ENCODE results near the gene WNT9B. TPM values are rescaled to one million over a fixed set of nuclear protein-coding genes. Genes with fewer than 3 reads are reported as not detected.

Gene WNT9B
- total and polyA plus RNA-seq, 4 donors: 0.08 to 0.14 (median 0.10) TPM; not detected in 1

- 23% methylated on average over 22 of the region's 22 CpGs for WGBS
- no peak overlapping the region for H3K9ac ChIP-seq (ENCODE audit: low read depth in 1 of 2, low read length in 2 of 2)
- H3K27me3 ChIP-seq (ENCODE audit: control insufficient read depth in 4 of 4, insufficient read depth in 4 of 4, low read length in 3 of 4): peaks cover 0 to 14% (median 8%) of the 10 kb centered on the region in 4 donors
- H3K9me3 ChIP-seq (ENCODE audit: control insufficient read depth in 4 of 4, low read length in 3 of 4): no peaks in the 10 kb centered on the region
- DNase-seq (ENCODE audit: low spot score): no peak
- no peaks in the 10 kb centered on the region for H3K36me3 ChIP-seq (ENCODE audit: control insufficient read depth in 4 of 4, insufficient read depth in 3 of 4, low read depth in 1 of 4, low read length in 3 of 4)
- TF ChIP-seq GABPA (IDR thresholded peaks at IDR 0.05 in 1 of 2, conservative IDR thresholded peaks at IDR 0.05 in 1 of 2): no peak
- TF ChIP-seq YY1 (IDR thresholded peaks at IDR 0.05): no peak
- no peak for TF ChIP-seq FOXA2 (IDR thresholded peaks at IDR 0.05)
- no peak for TF ChIP-seq CTCF (IDR thresholded peaks at IDR 0.05; ENCODE audit: low read depth, low read length, missing input control)
- TF ChIP-seq TAF1 (conservative IDR thresholded peaks at IDR 0.05): no peak
- no peak for TF ChIP-seq ATF3 (IDR thresholded peaks at IDR 0.05)
- TF ChIP-seq HNF4A (conservative IDR thresholded peaks at IDR 0.05): no peak
- no peak for TF ChIP-seq REST (IDR thresholded peaks at IDR 0.05)
- no peak for TF ChIP-seq JUND (IDR thresholded peaks at IDR 0.05)
- no peak overlapping the region for H3K27ac ChIP-seq (ENCODE audit: low read depth in 1 of 2, low read length in 2 of 2)
- no peak overlapping the region for H3K4me3 ChIP-seq (ENCODE audit: low read depth in 1 of 3, low read length in 3 of 3)
- H3K4me1 ChIP-seq (ENCODE audit: control insufficient read depth in 4 of 4, insufficient read depth in 4 of 4, low read length in 3 of 4): peaks cover 3 to 17% (median 13%) of the 10 kb centered on the region in 4 donors
Measured at GRCh38 chr17:46817151-46817900, 34.1 kb upstream of the WNT9B start.

GRCh38 chr17:46817901-46818209 lies 33.5 kb upstream of the WNT9B start:
- Histone ChIP-seq H3K4me3 (ENCODE audit: low read depth in 1 of 3, low read length in 3 of 3) (no peak overlapping the region), H3K36me3 (ENCODE audit: control insufficient read depth in 4 of 4, insufficient read depth in 3 of 4, low read depth in 1 of 4, low read length in 3 of 4) (no peaks in the 10 kb centered on the region), H3K27me3 (ENCODE audit: control insufficient read depth in 4 of 4, insufficient read depth in 4 of 4, low read length in 3 of 4) (peaks cover 0 to 16% (median 8%) of the 10 kb centered on the region in 4 donors), H3K9me3 (ENCODE audit: control insufficient read depth in 4 of 4, low read length in 3 of 4) (no peaks in the 10 kb centered on the region), H3K9ac (ENCODE audit: low read depth in 1 of 2, low read length in 2 of 2) (no peak overlapping the region), H3K27ac (ENCODE audit: low read depth in 1 of 2, low read length in 2 of 2) (no peak overlapping the region), H3K4me1 (ENCODE audit: control insufficient read depth in 4 of 4, insufficient read depth in 4 of 4, low read length in 3 of 4) (peaks cover 3 to 17% (median 13%) of the 10 kb centered on the region in 4 donors)
- WGBS: 13% methylated on average over 5 of the region's 5 CpGs
- no peak for TF ChIP-seq EGR1 (IDR thresholded peaks at IDR 0.05; ENCODE audit: low read depth in 2 of 2)
- TF ChIP-seq HNF4G (IDR thresholded peaks at IDR 0.05): no peak
- no peak for TF ChIP-seq TAF1 (conservative IDR thresholded peaks at IDR 0.05)
- no peak for TF ChIP-seq GABPA (IDR thresholded peaks at IDR 0.05 in 1 of 2, conservative IDR thresholded peaks at IDR 0.05 in 1 of 2)
- no peak for TF ChIP-seq RAD21 (IDR thresholded peaks at IDR 0.05)
- TF ChIP-seq CTCF (IDR thresholded peaks at IDR 0.05; ENCODE audit: low read depth, low read length, missing input control): no peak
- TF ChIP-seq FOXA2 (IDR thresholded peaks at IDR 0.05): no peak
- no peak for TF ChIP-seq SP1 (IDR thresholded peaks at IDR 0.05)
- TF ChIP-seq NR2F2 (IDR thresholded peaks at IDR 0.05): no peak
- no peak for DNase-seq (ENCODE audit: low spot score)

All from liver (tissue), 9 donors.